ENCODE data around the gene PRPF38A.
"Not testable (repeated sequence)": the region's sequence is repeated elsewhere in the genome, so short reads cannot be mapped to it uniquely, and the experiment has no call there.

The PRPF38A gene

DNA sequence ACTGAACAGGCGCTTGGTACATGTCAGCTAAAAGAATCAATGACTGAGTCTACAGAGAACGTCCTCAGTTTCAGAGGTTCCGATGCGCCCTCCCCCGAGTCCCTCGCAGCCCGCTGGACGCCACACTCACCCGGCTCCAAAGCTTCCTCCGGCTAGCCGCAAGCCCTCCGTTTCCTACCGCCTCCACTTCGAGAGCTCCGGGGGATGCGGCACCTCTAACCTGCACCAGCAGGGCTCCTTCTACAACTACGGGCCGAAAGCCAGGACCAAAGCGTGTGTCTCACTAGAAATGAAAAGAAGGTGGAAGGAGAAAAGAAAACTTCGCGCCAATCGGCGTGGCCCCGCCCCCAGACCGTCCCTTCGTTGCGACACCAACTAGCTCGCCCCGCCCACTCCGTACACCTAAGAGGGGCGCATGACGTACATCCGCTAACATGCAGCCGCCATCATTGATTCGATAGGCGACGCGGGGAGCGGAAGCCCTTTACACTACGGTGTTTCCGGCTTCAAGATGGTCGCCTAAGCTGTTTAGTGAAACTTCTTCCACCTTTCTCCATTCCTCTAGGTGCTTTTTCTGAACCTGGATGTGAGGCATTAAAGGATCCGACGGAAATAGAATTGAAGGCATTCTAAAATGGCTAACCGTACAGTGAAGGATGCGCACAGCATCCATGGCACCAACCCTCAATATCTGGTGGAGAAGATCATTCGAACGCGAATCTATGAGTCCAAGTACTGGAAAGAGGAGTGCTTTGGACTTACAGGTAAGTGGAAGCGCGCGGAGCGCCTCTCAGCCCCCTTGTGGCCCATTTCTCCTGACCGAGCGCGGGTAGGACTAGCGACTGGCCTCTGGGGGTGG lies at the start of gene PRPF38A, which contains the start of gene ORC1:
Gene PRPF38A (plus strand): TSS at position 487 of the 859 bp plus-strand sequence. CDS start 148 bp downstream, at position 635.
Gene ORC1 (minus strand): TSS at position 308 of the 859 bp plus-strand sequence. CDS start 2,200 bp downstream, outside the sequence.
- DNase-seq = peak; percentile 98

DNA sequence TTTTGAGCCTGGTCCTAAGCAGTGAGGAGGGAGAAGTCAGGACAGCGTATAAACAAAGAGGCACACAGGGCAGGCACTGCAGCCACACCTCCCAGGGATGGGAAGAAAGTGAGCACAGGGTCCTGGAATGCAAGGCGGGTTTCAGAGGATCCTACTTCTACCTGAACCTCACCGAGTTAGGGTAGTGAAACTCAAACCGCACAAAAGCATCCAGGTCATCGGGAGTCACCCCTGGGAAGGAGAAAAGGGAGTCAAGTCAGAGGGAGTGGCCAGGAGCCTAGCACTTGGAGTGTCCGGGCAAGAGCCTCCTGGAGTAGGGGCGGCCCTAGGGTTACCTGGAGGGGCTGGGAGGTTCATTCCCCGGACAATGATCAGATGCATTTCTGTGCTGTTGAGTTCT lies 49.0 kb upstream of the PRPF38A start:
- no peak for DNase-seq

- no peak for DNase-seq
Observed at GRCh38 chr1:52355847-52356505, 48.4 kb upstream of the PRPF38A start.

DNA sequence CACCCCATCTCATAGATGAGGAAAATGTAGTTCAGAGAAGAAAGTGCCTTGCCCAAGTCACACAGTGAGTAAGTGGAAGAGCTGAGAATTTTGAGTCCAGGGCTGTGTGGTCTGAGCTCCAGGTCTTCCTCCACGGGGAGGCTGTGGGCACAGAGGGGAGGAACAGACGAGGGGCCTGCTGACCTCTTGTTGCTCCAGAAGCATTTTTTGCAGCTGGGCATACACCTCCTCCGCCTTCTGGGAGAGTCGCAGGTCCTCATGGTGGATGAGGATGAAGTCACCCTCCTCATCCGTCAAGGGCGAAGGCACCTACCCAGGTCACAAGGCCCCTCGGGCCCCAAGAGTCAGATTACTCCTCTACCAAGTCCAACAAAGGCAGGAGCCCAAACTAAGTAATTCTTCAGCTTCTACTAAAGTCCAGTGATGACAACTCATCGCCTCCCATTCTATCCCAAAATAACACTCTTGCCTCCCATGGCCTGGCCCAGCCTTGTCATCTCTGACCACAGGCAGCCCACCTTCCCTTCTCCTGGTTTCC lies 47.5 kb upstream of the PRPF38A start:
- DNase-seq = no peak

DNA sequence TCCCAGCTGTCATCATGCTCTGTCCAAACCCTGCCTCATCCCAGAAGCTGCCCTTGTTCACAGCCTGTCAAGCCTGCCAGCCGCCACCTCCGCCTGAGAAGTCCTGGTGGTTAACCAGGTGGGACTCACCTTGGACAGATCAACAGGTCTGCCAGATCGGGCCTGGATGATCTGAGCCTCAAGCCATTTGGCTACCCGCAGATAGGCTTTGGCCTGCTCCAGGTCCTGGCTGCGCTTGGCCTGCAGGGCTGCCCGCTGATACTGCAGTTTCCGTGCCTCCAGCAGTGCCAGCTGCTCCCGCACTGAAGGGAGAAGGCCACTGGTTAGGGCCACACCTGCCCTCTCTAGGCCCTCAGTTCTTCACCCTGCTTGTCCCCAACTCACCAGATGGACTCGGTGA lies 47.0 kb upstream of the PRPF38A start:
- no peak for DNase-seq

GRCh38 chr1:52358851-52359497 lies 45.4 kb upstream of the PRPF38A start:
- no peak for DNase-seq

DNA sequence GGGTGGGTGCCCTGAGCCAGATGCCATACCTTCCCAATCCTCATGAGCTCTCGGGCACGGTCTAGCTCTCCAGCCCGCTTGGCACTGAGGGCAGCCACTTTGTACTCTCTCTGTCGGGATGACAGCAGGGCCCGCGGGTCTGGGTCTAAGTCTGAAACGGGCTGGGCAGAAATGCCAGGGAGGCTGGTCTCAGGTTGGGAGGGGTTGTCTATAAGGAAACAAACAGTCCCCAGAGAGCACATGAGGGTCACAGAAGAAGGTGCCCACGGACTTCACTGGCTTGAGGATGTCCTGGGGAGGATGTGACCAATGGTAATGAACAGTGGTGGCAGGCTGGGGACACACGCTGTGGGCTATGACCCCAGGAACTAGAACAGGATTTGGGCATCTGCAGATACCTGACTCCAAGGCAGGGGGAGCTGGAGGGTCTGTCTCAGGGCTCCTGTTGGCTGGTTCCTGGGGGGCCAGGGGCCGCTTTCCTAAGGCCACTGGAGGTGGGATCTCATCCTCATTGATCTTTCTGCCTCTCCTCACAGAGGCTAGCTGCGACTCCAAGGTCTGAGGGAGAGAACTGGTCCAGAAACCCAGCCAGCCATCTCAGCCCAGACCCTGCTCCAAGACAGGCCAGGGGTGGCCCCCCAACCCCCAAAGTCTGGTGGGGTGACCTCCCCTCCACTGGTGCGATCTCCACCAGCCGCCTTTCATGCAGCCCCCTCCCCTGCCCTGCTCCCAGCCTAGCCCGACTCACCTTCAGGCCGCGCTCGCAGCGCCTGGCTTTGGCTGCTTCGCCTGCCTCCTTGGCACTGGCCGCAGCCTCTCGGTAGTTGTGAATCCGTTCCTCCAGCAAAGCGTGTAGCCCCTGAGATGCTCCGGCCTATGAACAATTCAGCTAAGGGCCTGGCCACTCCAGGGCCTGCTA lies 44.5 kb upstream of the PRPF38A start:
- no peak for DNase-seq

- DNase-seq = no peak
Observed at GRCh38 chr1:52360595-52360968, 43.8 kb upstream of the PRPF38A start.

GRCh38 chr1:52364235-52364839 lies 40.1 kb upstream of the PRPF38A start:
- DNase-seq = no peak

DNA sequence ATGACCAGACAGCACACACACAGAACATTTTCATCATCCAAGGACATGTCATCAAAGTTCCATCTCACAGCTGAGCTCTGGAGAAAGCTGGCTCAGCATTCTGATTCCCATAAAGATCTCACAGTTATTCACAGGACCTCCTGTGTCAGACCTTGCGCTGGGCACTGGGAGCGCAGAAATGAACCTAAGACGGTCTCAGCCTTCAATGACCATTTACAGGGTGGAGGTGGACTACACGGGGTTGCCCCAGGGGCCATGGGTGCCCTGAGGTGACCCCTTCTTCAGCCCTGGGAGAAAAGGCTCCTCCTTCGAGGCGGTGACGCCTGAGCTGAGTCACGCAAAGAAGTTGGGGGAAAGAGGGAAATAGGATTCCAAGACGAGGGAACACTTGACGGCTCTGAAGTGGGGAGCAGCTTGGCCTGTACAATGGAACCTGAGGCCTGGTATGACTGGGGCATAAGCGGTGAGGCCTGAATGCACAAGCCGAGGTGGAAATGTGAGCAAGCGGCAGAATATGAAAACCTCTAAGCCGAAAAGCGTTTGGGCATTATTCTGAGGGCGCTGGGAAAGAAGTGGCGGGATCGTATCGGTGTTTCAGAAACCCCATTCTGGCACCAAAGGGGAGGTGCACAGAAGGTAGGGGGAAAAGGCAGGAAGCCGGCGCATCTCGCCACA lies 39.2 kb upstream of the PRPF38A start:
- peak; percentile 73 for DNase-seq

GRCh38 chr1:52365746-52366516 lies 38.5 kb upstream of the PRPF38A start, which contains the start of gene CC2D1B:
TSS of gene CC2D1B (minus strand) at chr1:52366205. CDS start at chr1:52364620, 1,585 bp downstream.
- DNase-seq = peak; percentile 99

- no peak for DNase-seq
Observed at GRCh38 chr1:52366517-52366827, 37.9 kb upstream of the PRPF38A start.

- DNase-seq = no peak
Observed at GRCh38 chr1:52367272-52367671, 37.1 kb upstream of the PRPF38A start.

DNA sequence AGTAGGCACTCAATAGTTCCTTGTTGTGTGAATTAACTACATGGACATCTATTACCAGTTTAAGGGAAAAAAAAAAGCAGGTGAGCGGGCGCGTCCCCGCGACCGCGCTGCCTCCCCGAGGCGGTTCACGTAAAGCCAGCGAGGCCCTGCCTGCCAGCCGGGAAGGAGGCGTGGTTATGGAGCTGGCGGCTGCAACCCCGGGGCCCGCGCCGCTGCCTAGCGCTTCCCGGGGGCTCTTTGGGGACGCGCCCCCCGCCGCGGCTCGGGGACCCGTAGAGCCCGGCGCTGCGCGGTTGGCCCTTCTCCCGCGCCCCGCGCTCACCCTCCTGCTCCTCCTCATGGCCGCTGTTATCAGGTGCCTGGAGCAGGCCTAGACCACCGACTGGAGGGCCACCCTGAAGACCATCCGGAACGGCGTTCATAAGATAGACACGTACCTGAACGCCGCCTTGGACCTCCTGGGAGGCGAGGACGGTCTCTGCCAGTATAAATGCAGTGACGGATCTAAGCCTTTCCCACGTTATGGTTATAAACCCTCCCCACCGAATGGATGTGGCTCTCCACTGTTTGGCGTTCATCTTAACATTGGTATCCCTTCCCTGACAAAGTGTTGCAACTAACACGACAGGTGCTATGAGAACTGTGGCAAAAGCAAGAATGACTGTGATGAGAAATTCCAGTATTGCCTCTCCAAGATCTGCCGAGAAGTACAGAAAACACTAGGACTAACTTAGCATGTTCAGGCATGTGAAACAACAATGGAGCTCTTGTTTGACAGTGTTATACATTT lies 35.8 kb upstream of the PRPF38A start:
- peak; percentile 25 for DNase-seq

DNA sequence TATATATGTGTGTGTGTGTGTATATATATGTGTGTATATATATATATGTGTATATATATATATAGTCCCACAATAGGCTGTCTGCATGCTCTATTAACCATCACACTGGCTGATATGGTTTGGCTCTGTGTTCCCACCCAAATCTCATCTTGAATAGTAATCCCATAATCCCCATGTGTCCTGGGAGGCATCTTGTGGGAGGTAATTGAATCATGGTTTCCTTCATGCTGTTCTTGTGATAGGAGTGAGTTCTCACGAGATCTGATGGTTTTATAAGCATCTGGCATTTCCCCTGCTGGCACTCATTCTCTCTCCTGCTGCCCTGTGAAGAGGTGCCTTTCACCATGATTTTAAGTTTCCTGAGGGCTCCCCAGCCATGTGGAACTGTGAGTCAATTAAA lies 34.6 kb upstream of the PRPF38A start:
- DNase-seq = not testable (repeated sequence)

GRCh38 chr1:52385376-52385775 lies 19.0 kb upstream of the PRPF38A start:
- DNase-seq = no peak

DNA sequence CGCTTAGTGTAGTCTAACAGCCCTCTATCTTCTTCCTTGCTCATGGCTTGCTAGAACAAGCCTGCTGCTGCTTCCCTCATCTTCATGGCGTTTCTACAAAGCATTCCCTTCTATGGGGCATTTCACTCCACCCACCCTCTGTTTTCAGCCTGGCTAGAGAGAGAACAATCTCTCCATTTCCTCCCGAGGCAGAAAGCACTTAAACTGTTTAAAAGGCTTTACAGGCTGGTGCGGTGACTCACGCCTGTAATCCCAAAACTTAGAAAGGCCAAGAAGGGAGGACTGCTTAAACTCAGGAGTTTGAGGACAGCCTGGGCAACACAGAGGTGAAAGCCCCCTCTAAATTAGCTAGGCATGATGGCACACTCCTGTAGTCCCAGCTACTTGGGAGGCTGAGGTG lies 17.9 kb upstream of the PRPF38A start:
- no peak for DNase-seq

DNA sequence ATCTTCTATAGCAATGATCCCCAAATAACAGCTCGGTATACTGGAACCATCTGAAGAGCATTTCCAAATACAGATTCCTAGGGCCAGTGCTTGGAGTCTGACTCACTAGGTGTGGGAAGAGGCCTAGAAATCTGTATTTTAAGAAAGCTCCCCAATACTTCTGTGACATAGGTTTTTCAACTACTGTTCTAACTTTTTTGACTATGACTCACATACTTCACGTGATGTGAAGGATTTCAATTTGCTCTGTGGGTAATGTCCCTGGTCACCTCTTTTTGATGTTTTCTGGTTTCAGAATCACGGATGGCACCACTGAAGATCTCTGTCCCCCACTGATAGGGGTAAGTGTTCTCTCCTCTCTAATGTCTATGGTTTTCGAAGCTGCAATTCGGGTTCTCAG lies 11.2 kb upstream of the PRPF38A start:
- DNase-seq = no peak

- DNase-seq = no peak
Observed at GRCh38 chr1:52399629-52400028, 4.8 kb upstream of the PRPF38A start.

DNA sequence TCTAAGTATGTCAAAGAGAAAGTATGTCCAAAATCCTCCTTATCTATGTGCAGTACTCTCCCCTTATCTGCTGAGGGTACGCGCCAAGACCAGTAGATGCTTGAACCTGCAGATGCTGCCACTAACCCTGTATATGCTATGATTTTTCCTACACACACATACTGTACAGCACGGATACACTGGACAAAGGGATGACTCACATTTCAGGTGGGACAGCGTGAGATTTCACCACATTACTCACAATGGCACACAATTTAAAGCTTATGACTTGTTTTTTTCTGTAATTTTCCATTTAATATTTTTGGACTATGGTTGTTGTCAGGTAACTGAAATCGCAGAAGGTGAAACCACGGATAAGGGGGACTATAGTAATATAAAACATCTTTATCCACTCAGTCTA lies 4.3 kb upstream of the PRPF38A start:
- no peak for DNase-seq

Data from OCI-M1 (cell line).